Astrocyte (in vitro differentiated cells and primary cell): ENCODE data around the gene OR2A14.

Experiments used
- CTCF ChIP-seq: IDR thresholded peaks from 2 replicates; pipeline ENCODE4 v1.5.1; 2011; ENCODE audit warnings: low read depth, mild to moderate bottlenecking, inconsistent platforms, low read length, moderate library complexity; ENCODE audit not compliant: insufficient read depth
- EZH2 ChIP-seq: IDR thresholded peaks from 2 replicates; pipeline ENCODE4 v1.6.1; 2012; ENCODE audit warnings: mild to moderate bottlenecking, low read length, inconsistent platforms; ENCODE audit not compliant: insufficient read depth

GRCh38 chr7:144074374-144074773 is 48.6 kb upstream of the OR2A14 start:
- no peak for TF ChIP-seq CTCF
- no peak for TF ChIP-seq EZH2
